Measurements from ENCODE around the gene CD300H.
A peak's percentile ranks its signal among the peaks of the same experiment; 100 is the strongest.

GRCh38 chr17:74532115-74532514 is 35.2 kb downstream of the CD300H start:
- peak in 2 of 4 donors; percentile 47 to 80 for TF ChIP-seq POLR2A (IDR thresholded peaks at IDR 0.05)
- TF ChIP-seq, protein P1, sequence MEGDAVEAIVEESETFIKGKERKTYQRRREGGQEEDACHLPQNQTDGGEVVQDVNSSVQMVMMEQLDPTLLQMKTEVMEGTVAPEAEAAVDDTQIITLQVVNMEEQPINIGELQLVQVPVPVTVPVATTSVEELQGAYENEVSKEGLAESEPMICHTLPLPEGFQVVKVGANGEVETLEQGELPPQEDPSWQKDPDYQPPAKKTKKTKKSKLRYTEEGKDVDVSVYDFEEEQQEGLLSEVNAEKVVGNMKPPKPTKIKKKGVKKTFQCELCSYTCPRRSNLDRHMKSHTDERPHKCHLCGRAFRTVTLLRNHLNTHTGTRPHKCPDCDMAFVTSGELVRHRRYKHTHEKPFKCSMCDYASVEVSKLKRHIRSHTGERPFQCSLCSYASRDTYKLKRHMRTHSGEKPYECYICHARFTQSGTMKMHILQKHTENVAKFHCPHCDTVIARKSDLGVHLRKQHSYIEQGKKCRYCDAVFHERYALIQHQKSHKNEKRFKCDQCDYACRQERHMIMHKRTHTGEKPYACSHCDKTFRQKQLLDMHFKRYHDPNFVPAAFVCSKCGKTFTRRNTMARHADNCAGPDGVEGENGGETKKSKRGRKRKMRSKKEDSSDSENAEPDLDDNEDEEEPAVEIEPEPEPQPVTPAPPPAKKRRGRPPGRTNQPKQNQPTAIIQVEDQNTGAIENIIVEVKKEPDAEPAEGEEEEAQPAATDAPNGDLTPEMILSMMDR (IDR thresholded peaks at IDR 0.05): no peak
- TF ChIP-seq POLR2AphosphoS5 (IDR thresholded peaks at IDR 0.05): peak; percentile 11 to 30
